Neural progenitor cell (in vitro differentiated cells): ENCODE results near the gene PRKCB. TPM values are rescaled to one million over a fixed set of nuclear protein-coding genes. Genes with fewer than 3 reads are reported as not detected.

Experiments used
- DNase-seq: peaks from one replicate; pipeline ENCODE4 v3.0.0-alpha.2; 2016; ENCODE audit warnings: low spot score
- H2AFZ ChIP-seq: fragments of 200-600 bp; sonication (generic); replicated peaks from 2 replicates; pipeline ENCODE4 v1.6.1; 2016; ENCODE audit warnings: antibody characterized with exemption
- H3F3A ChIP-seq: fragments of 200-600 bp; sonication (generic); 2 replicates; pipeline ENCODE4 v1.6.1; 2016; ENCODE audit warnings: antibody characterized with exemption, low read depth
- H3K27ac ChIP-seq: fragments of 200-600 bp; sonication (generic); 2 replicates; pipeline ENCODE4 v1.5.1; 2016; ENCODE audit warnings: mild to moderate bottlenecking
- H3K27me3 ChIP-seq: fragments of 200-600 bp; sonication (generic); 2 replicates; pipeline ENCODE4 v1.6.1; 2016; ENCODE audit warnings: mild to moderate bottlenecking, moderate library complexity
- H3K36me3 ChIP-seq: fragments of 200-600 bp; sonication (generic); 2 replicates; pipeline ENCODE4 v1.5.1; 2016
- H3K4me1 ChIP-seq: fragments of 200-600 bp; sonication (generic); 2 replicates; pipeline ENCODE4 v1.6.1; 2016; ENCODE audit warnings: mixed run types
- H3K4me2 ChIP-seq: fragments of 200-600 bp; sonication (generic); 2 replicates; pipeline ENCODE4 v1.6.1; 2016
- H3K4me3 ChIP-seq: fragments of 200-600 bp; sonication (generic); 2 replicates; pipeline ENCODE4 v1.5.1; 2016
- H3K79me2 ChIP-seq: fragments of 200-600 bp; sonication (generic); 2 replicates; pipeline ENCODE4 v1.6.1; 2016; ENCODE audit warnings: low read depth
- H3K9ac ChIP-seq: fragments of 200-600 bp; sonication (generic); 2 replicates; pipeline ENCODE4 v1.6.1; 2016
- H3K9me3 ChIP-seq: fragments of 200-600 bp; sonication (generic); 2 replicates; pipeline ENCODE4 v1.5.1; 2016; ENCODE audit warnings: low read depth
- H4K20me1 ChIP-seq: fragments of 200-600 bp; sonication (generic); 2 replicates; pipeline ENCODE4 v1.6.1; 2016; ENCODE audit warnings: low read depth
- H3K27ac Mint-ChIP-seq: 3 replicates; pipeline ENCODE4 v1.8.0; 2021; ENCODE audit warnings: mixed read lengths
- H3K27me3 Mint-ChIP-seq: 2 replicates; pipeline ENCODE4 v1.8.0; 2022; ENCODE audit warnings: low read depth, mild to moderate bottlenecking, inconsistent platforms, moderate library complexity, mixed read lengths; ENCODE audit not compliant: insufficient read depth
- H3K36me3 Mint-ChIP-seq: 3 replicates; pipeline ENCODE4 v1.8.0; 2021; ENCODE audit warnings: mixed read lengths
- H3K4me1 Mint-ChIP-seq: 3 replicates; pipeline ENCODE4 v1.8.0; 2021; ENCODE audit warnings: mixed read lengths
- H3K4me3 Mint-ChIP-seq: 3 replicates; pipeline ENCODE4 v1.8.0; 2021; ENCODE audit warnings: mild to moderate bottlenecking, moderate library complexity, mixed read lengths
- H3K9me3 Mint-ChIP-seq: 3 replicates; pipeline ENCODE4 v1.8.0; 2020; ENCODE audit warnings: mixed read lengths
- EZH2 ChIP-seq: fragments of 200-600 bp; sonication (generic); IDR thresholded peaks from 2 replicates; pipeline ENCODE4 v1.6.1; 2017; ENCODE audit warnings: antibody characterized with exemption, mild to moderate bottlenecking, moderate library complexity
- EZH2phosphoT487 ChIP-seq: fragments of 200-600 bp; sonication (generic); IDR thresholded peaks from 2 replicates; pipeline ENCODE4 v1.6.1; 2017; ENCODE audit warnings: antibody characterized with exemption
- total RNA-seq: library from RNA; depleted of rRNA; stranded (reverse); fragments of >200 nt; gene quantifications from 2 replicates; pipeline ENCODE4 v1.2.3, GENCODE V29; 2015; ENCODE audit warnings: low replicate concordance
- TF ChIP-seq, protein P1 (sequence below): fragments of 200-600 bp; sonication (generic); IDR thresholded peaks from 2 replicates; pipeline ENCODE4 v1.5.1; 2017; ENCODE audit warnings: antibody characterized with exemption, mild to moderate bottlenecking

Gene PRKCB
- total RNA-seq, 1 donor from 2014 or later, result 9.5 TPM

DNA sequence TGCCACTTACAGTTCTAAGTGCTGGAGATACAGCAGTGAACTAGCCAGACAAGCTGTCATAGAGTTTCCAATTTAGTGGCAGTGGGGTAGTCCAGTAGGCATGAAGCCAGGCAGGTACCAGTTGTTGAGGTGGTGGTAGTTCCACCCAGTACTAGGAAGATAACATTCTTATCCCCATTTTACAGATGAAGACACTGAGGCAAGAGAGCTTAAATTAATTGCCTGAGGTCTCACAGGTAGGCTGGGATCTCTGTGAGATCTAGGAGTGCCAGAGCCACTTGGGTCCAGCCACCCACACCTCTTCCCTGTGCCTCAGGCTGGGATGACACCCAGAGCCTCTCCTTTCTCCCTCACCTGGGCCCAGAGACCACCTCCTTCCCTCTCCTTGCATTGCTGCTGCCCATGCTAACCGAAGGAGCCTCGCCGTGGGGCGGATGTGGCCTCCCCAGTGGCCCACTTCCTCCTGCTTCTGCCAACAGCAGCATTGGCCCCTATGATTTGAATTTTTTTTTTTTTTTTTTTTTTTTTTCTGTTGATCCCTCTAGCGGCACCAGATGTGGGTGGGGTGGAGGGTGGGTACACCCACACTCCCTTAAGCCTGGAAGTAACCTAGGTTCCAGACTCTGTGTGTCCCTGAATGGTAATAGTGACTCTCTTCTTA lies 114.0 kb downstream of the PRKCB start:
- no peaks in the 10 kb centered on the region for H3K27me3 ChIP-seq
- Mint-ChIP-seq H3K27ac (no peak overlapping the region), H3K9me3 (no peaks in the 10 kb centered on the region), H3K4me1 (peaks cover 57% of the 10 kb centered on the region), H3K27me3 (peaks cover 8% of the 10 kb centered on the region), H3K4me3 (no peak overlapping the region), H3K36me3 (no peaks in the 10 kb centered on the region)
- H3K36me3 ChIP-seq, result no peaks in the 10 kb centered on the region
- peaks cover 16% of the 10 kb centered on the region for H3F3A ChIP-seq
- H3K4me3 ChIP-seq, result no peak overlapping the region
- no peak overlapping the region for H3K27ac ChIP-seq
- H3K4me2 ChIP-seq, result no peak overlapping the region
- no peaks in the 10 kb centered on the region for H3K9me3 ChIP-seq
- H2AFZ ChIP-seq, result no peak overlapping the region
- no peaks in the 10 kb centered on the region for H3K79me2 ChIP-seq
- peaks cover 34% of the 10 kb centered on the region for H3K4me1 ChIP-seq
- DNase-seq, result no peak
- H3K9ac ChIP-seq, result no peak overlapping the region
- TF ChIP-seq EZH2 (no peak), EZH2phosphoT487 (no peak)
- TF ChIP-seq, protein P1, sequence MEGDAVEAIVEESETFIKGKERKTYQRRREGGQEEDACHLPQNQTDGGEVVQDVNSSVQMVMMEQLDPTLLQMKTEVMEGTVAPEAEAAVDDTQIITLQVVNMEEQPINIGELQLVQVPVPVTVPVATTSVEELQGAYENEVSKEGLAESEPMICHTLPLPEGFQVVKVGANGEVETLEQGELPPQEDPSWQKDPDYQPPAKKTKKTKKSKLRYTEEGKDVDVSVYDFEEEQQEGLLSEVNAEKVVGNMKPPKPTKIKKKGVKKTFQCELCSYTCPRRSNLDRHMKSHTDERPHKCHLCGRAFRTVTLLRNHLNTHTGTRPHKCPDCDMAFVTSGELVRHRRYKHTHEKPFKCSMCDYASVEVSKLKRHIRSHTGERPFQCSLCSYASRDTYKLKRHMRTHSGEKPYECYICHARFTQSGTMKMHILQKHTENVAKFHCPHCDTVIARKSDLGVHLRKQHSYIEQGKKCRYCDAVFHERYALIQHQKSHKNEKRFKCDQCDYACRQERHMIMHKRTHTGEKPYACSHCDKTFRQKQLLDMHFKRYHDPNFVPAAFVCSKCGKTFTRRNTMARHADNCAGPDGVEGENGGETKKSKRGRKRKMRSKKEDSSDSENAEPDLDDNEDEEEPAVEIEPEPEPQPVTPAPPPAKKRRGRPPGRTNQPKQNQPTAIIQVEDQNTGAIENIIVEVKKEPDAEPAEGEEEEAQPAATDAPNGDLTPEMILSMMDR, result no peak
- H4K20me1 ChIP-seq, result no peaks in the 10 kb centered on the region

GRCh38 chr16:23950291-23950894 lies 114.6 kb downstream of the PRKCB start:
- H3K4me2 ChIP-seq, result no peak overlapping the region
- no peak for TF ChIP-seq EZH2phosphoT487
- TF ChIP-seq, protein P1, result no peak
- no peak for TF ChIP-seq EZH2
- no peak overlapping the region for H2AFZ ChIP-seq
- H3K27me3 ChIP-seq, result no peaks in the 10 kb centered on the region
- peaks cover 27% of the 10 kb centered on the region for H3K4me1 ChIP-seq
- H3F3A ChIP-seq, result peaks cover 11% of the 10 kb centered on the region
- no peak for DNase-seq
- H3K27ac ChIP-seq, result no peak overlapping the region
- Mint-ChIP-seq H3K27me3 (peaks cover 8% of the 10 kb centered on the region), H3K4me3 (no peak overlapping the region), H3K36me3 (no peaks in the 10 kb centered on the region), H3K4me1 (peaks cover 51% of the 10 kb centered on the region), H3K9me3 (no peaks in the 10 kb centered on the region), H3K27ac (no peak overlapping the region)
- no peaks in the 10 kb centered on the region for H3K79me2 ChIP-seq
- no peaks in the 10 kb centered on the region for H3K36me3 ChIP-seq
- H3K4me3 ChIP-seq, result no peak overlapping the region
- no peaks in the 10 kb centered on the region for H3K9me3 ChIP-seq
- no peak overlapping the region for H3K9ac ChIP-seq
- H4K20me1 ChIP-seq, result no peaks in the 10 kb centered on the region

DNA sequence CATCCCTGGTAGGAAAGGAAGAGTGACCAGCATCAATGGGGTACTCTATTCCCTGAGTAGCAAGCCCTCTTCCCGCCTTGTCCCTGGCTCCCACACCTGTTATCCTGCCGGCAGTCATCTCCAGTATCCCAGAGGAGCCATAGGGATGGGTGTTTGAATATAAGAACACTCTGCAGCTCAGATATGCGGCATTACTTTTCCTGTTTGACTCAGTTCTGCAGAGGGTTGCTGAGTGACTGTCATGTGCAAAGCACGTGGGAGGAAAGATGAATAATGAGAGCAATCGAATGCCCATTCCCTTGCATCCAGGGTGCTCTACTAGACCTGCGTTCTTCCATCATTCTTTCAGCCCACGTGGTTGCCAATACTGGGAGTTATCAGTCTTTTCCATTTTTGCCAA lies 115.1 kb downstream of the PRKCB start:
- Histone ChIP-seq H3K27ac (no peak overlapping the region), H4K20me1 (no peaks in the 10 kb centered on the region), H3K79me2 (no peaks in the 10 kb centered on the region), H2AFZ (no peak overlapping the region), H3K4me2 (no peak overlapping the region), H3F3A (peaks cover 9% of the 10 kb centered on the region), H3K4me3 (no peak overlapping the region), H3K9ac (no peak overlapping the region), H3K27me3 (no peaks in the 10 kb centered on the region), H3K9me3 (no peaks in the 10 kb centered on the region), H3K4me1 (peaks cover 24% of the 10 kb centered on the region), H3K36me3 (no peaks in the 10 kb centered on the region)
- Mint-ChIP-seq H3K4me3 (no peak overlapping the region), H3K36me3 (no peaks in the 10 kb centered on the region), H3K9me3 (no peaks in the 10 kb centered on the region), H3K4me1 (peaks cover 46% of the 10 kb centered on the region), H3K27ac (no peak overlapping the region), H3K27me3 (peaks cover 8% of the 10 kb centered on the region)
- DNase-seq, result no peak
- TF ChIP-seq EZH2 (no peak), EZH2phosphoT487 (no peak)
- TF ChIP-seq, protein P1, result no peak
